ENCODE results near the gene PLB1.
"Not testable (repeated sequence)": the region's sequence is repeated elsewhere in the genome, so short reads cannot be mapped to it uniquely, and the experiment has no call there.

Gene PLB1

GRCh38 chr2:28650266-28650584, 154.4 kb downstream of the PLB1 start:
- DNase-seq: no peak

- no peak for DNase-seq
These were observed 156.4 kb downstream of the PLB1 start for GRCh38 chr2:28652217-28652616.

DNA sequence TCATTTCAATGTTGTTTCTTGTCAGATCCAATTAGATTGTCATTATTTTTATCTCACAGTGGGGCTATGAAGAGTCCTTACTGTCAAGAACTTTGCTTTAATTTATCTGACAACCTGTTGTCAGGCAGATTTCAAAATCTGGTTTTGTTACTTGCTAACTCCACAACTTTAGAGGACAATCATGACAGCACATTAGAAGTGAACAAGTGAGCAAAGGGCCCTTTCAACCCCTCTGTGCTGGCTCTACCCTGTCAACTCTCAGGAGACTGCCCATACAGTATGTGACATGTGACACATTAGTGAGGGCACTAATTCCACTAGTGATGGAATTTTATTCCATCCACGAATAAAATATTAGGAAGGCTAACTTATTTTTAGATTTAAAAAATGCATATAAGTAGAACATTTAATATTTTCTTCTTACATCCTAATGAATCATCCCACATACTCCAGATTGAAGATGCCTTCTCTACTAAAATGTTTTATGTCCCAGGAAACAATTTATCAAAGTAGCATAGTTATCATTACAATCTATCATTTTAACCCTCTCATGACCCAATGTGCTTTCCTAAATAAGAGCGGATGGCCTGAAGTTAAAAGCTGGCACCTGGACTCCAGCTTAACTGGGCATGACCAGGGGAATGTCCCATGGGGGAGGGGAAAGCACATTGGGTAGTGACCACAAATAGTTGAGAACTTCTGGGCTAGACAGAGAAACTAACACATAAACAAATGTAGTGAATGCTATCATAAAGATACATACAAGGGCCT, 158.2 kb downstream of the PLB1 start:
- no peak for DNase-seq

GRCh38 chr2:28654663-28655320, 158.9 kb downstream of the PLB1 start:
- DNase-seq: no peak

DNA sequence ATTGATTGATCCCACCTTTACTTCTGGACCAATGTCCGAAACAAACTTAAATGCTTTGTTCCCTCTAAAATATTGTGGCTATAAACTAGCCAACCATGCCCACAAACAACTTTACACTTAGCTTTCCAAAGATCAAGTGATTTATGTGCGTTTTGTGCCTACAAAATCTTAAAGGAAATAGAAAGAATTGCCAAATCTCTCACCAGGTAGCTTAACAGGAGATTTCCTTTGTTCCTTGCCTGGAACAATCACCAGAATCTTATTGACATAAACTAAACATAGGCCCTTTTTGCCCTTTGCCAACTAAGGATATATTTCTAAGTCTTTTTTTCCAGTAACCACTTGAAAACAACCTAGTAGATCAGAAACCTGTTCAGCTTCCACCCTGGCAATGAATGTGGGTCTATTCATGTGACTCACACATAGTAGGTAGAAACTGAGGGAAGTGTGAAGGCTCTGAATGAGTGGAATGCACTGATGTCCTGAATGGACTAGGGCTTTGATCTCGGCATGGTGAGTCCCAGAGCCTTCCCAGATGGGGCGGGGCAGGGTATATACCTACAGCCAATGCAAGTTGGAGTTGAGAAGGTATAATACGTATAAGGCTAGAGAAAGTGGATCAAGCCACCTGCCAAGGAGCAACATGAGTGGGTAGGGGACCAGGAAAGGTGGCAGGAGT, 161.2 kb downstream of the PLB1 start:
- DNase-seq: no peak

GRCh38 chr2:28658369-28658768, 162.5 kb downstream of the PLB1 start:
- no peak for DNase-seq

DNA sequence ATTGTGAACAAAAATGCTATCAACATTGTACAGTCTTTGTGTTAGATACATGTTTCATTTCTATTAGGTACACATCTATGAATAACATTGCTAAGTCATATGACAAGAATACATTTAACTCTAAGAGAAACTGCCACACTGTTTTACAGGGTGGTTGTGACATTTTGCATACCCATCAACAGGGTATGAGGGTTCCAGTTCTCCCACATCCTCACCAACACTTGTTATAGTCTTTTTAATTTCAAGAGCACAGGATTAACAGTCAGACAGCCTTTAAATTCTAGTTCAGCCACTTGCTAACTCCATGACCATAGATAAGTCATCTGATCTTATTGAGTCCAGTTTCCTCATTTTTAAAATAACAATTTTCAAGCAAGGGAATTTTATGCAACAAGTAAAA, 163.3 kb downstream of the PLB1 start:
- no peak for DNase-seq

DNA sequence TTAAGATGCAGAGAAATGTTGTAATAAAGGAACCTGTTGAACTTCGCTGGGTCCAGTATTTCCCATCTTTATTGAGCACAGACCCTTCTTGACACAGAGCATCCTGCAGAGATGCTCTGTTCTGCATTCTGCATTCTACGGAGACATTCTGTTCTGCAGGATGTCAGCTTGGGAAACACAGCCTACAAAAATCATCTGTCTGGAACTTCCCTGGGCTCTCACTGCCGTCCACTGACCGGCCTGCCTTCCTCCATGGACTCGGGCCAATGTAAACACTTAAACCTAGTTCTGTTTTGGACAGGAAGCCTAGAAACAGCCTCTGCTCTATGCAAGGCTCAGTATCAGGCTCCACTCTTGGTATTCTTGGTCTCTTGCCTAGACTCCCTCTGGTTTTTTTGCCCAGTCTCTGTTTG, 165.7 kb downstream of the PLB1 start:
- no peak for DNase-seq

- DNase-seq: no peak
These were observed 166.2 kb downstream of the PLB1 start for GRCh38 chr2:28662044-28662443.

DNA sequence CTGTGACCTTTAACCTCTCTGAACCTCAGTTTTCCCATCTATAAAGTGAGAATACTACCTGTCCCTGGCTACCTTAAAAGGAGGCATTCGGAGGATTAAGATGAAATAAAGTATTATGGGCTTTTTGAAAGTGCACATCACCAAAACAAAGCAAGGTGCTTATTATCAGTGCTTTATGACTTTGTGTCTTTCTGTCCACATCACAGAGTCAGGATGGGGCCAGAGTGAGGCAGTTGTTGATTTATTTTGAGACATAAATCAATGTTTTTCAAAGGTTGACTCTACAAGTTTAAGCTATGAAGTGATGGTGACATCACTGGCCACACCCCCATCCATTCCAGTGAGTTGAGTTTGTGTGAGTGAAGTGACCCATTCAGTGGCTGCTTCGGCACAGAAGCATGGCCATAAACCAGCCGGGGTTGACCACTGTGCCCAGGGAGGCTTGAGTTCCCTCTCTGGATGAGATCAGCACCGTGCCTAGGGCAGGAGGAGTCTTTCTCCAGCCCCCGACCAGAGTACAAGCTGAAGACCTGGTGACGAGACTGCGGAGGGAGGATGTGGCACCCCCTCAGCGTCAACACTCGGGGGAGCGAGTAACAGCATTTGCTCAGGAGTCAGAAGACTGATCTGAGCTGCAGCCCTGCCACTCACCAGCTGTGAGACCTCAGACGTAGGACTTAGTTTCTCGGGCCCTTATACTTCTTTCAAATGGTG, 166.8 kb downstream of the PLB1 start:
- DNase-seq: no peak

DNA sequence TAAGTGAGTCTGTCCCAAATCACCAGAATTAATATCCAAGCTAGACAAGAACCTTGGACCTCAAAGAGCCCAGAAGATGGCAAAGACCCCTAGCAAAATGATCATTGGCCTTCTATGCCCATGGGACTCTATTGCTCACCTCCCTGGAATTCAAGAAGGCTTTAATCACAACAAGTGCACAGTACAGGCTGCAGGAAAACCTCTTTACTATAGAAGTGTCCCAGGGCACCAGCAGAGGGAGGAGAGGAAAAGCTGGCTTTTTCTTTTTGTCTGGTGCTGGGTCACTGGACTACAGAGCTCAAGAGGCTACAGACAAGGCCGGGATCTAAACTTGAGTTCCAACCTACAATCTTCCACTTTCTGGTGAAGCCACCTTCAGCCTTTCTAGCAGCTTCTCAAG, 167.5 kb downstream of the PLB1 start:
- DNase-seq: no peak

DNA sequence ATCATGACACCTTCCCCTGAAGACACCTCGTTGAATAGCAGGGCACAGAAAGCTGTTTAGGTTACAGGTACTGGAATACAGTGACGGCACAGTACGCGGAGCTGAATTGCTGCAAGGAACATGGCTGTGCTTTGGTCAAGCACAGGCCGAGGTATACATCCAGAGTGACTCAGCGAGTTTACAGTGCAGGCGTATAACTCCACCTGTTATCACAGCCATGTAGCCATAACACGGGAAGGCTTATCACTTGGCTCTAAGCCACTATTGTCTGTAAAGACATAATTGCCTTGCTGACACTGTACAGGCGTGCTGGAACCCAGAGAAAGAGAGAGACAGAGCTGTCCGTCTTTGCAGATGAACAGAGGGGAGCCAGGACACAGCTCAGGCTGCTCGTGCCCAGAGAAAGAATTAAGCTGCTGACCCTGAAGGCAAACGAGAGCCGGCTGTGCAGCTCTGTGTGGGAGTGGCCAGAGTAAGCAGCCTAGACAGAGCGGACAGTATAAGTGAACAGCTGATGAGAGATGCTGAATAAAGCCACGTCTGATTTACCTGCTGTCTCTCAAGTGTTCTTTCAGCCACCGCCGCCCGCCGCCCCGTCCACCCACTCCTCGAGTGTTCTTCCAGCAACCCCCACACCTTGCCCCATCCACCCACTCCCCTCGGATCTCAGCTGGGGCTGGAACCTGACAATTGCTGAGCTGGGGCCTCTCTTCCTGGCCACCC, 168.4 kb downstream of the PLB1 start:
- no peak for DNase-seq

GRCh38 chr2:28665041-28665704, 169.3 kb downstream of the PLB1 start:
- DNase-seq: no peak

DNA sequence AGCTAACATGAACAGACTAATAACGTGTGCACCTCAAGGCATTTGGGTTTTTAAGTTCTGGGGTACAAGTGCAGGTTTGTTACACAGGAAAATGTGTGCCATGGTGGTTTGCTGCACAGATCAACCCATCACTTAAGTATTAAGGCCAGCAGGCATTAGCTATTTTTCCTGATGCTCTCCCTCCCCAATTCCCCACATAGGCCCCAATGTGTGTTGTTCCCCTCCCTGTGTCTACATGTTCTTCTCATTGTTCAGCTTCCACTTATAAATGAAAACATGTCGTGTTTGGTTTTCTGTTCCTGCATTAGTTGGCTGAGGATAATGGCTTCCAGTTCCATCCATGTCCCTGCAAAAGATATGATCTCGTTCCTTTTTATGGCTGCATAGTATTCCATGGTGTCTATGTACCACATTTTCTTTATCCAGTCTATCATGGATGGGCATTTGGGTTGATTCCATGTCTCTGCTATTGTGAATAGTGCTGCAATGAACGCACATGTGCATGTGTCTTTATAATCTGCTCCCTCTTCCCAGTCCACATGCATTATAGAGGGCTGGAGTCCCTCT, 170.0 kb downstream of the PLB1 start:
- not testable (repeated sequence) for DNase-seq

DNA sequence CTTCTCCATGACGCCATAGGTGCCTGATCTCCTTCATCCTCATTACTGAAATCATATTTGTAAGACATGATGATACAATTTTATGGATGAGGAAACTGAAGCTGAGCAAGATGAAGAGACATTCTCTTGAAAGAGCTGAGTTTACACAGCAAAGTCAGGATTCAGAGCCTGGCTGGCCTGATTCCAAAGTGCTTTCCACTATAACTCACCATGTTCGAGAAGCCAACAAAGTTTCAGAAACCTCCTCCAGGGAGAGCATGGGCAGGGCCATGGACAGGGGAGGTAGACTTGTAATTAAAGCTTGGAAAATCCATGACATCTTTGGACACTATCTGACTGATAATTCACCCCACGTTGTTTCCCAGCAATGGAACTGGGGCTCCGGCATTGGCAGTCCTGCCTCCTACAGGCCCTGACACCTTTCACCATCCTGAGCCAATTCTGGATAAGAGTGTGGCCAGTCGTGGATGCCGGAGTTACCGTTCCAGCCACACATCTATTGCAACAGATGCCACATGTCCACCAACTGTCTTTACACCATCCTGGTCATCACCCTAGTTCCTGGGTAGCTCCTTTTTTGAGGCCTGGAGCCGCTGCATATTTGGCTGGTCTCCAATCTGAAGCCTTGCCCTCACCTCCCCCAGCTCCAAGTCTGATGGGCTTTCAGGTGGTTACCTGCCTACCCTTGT, 170.8 kb downstream of the PLB1 start:
- DNase-seq: no peak

GRCh38 chr2:28667261-28667660, 171.4 kb downstream of the PLB1 start:
- DNase-seq: no peak

DNA sequence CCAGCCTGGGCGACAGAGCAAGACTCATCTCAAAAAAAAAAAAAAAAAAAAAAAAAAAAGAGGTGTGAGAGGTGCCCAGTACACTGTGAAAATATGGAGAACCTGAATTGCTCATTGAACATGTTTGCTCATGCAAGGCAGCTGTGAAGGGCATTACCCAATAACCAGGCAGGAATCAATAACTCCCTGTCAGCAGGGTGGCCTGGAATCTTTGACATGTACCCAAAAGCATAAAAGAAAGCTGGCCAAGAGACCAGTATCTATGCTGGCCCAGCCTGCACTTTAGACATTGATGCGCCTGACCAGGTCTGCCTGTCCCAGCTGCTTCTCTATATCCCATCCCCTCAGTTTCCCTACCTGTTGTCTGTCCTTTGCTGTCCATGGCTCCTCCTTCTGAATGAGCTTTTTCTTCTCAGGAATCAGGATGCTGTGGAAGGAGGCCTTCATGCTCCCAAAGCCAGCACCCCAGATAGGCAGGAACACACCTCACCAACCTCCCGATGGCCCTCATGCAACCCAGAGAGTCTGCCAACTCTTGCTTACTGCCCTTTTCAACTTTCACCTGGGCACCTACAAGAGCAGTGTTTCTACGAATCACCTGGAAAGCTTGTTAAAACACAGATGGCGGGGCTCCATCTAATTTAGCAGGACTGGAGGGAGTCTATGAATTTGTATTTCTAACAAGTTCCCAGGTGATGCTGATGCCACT, 172.4 kb downstream of the PLB1 start:
- no peak for DNase-seq

- DNase-seq: no peak
These were observed 173.0 kb downstream of the PLB1 start for GRCh38 chr2:28668880-28669279.

GRCh38 chr2:28670856-28671255, 175.0 kb downstream of the PLB1 start:
- DNase-seq: no peak

DNA sequence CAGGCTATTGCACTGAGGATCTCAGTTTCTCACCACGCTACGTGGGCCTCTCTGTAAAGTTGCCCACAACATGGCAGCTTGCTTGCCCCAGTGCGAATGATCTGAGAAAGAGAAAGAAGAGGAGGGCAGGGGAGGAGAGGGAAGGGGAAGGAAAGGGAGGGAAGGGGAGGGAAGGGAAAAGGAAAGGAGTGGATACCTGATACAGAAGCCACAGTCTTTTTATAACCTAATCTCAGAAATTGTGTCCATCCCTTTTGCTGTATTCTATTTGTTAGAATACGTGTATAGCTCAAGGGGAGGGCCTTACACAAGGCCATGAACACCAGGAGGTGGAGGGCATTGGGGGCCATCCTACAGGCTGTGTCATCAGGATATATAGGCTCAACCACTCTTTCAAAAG, 177.5 kb downstream of the PLB1 start:
- DNase-seq: no peak

Measured in CD4-positive, alpha-beta T cell treated with Interleukin-17A for 4 hours (primary cell).